MM.1S (cell line): ENCODE data around the gene TRDN.

Source experiments
- EZH2 ChIP-seq: fragments of 300-600 bp; sonication (generic); optimal IDR thresholded peaks from 2 replicates; pipeline ENCODE3; 2017; ENCODE audit warnings: low read depth, mild to moderate bottlenecking, antibody characterized with exemption, low read length, mixed read lengths
- TF ChIP-seq, protein P1 (sequence below): fragments of 300-600 bp; sonication (generic); IDR thresholded peaks from 2 replicates; pipeline ENCODE4 v1.5.1; 2016; ENCODE audit warnings: antibody characterized with exemption, low read length, mixed read lengths

DNA sequence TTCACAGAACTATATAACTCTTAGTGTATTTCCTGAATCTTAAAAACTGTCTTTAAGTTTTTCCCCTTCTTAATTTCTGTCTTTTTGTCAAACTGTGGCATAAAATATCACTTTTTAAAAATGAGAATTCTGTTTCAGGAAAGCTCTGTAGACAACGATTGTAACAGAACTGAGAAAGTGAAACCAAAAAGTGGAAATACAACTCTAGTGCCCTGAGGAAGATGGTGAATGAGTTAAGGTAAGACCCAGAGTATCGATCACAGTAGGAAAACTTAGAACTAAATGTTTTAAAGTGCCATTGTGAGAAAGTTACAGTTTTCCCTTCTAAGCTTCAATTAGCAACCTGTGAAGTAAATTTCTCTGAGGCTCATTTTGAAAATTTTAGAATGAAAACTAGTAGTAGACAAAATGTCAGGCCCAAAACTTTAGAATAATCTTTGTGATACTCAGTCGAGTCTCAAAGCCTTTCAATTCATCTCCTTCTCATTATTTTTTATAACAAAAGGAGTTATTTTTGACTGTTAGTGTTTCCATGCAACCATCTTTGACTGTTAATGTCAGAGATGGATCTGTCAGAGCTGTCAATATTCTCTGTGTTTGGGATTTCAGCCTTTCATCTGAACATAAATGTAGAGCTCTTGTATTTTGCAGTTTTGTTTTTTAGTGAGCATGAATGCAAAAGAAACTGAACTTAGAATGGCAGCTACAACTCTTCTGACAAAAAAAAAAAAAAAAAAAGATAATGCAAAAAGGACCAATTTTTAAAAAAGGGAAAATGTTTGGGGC lies 19.0 kb upstream of the TRDN start:
- TF ChIP-seq, protein P1, sequence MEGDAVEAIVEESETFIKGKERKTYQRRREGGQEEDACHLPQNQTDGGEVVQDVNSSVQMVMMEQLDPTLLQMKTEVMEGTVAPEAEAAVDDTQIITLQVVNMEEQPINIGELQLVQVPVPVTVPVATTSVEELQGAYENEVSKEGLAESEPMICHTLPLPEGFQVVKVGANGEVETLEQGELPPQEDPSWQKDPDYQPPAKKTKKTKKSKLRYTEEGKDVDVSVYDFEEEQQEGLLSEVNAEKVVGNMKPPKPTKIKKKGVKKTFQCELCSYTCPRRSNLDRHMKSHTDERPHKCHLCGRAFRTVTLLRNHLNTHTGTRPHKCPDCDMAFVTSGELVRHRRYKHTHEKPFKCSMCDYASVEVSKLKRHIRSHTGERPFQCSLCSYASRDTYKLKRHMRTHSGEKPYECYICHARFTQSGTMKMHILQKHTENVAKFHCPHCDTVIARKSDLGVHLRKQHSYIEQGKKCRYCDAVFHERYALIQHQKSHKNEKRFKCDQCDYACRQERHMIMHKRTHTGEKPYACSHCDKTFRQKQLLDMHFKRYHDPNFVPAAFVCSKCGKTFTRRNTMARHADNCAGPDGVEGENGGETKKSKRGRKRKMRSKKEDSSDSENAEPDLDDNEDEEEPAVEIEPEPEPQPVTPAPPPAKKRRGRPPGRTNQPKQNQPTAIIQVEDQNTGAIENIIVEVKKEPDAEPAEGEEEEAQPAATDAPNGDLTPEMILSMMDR = no peak
- no peak for TF ChIP-seq EZH2
